Calu3 (cell line): Measurements from ENCODE around the gene RPS13. TPM values are rescaled to one million over a fixed set of nuclear protein-coding genes. Genes with fewer than 3 reads are reported as not detected.
"Not testable (repeated sequence)": the region's sequence is repeated elsewhere in the genome, so short reads cannot be mapped to it uniquely, and the experiment has no call there.

Source experiments
- BruUV-seq: library from RNA; stranded (reverse); fragments of 400-500 nt; replicated peaks from 2 replicates; lab custom pipeline; 2021; lab: Mats Ljungman, UMichigan
- CTCF ChIA-PET: fragments of 300-600 bp; sonication (Branson Sonifier 250); formaldehyde crosslinking; loops from one replicate; lab custom pipeline; 2022; ENCODE audit warnings: antibody characterized with exemption; lab: Charles Lee
- DNase-seq: peaks from one replicate; pipeline ENCODE4 v3.0.0; 2022
- H3K27ac Mint-ChIP-seq: one replicate; pipeline ENCODE4 v1.8.0; 2022; ENCODE audit warnings: mixed read lengths; ENCODE audit not compliant: unreplicated experiment
- H3K27me3 Mint-ChIP-seq: one replicate; pipeline ENCODE4 v1.8.0; 2022; ENCODE audit warnings: mixed read lengths; ENCODE audit not compliant: unreplicated experiment
- H3K36me3 Mint-ChIP-seq: one replicate; pipeline ENCODE4 v1.8.0; 2022; ENCODE audit warnings: mild to moderate bottlenecking, moderate library complexity, mixed read lengths; ENCODE audit not compliant: insufficient read depth, unreplicated experiment
- H3K4me1 Mint-ChIP-seq: one replicate; pipeline ENCODE4 v1.8.0; 2022; ENCODE audit warnings: mild to moderate bottlenecking, low read depth, mixed read lengths; ENCODE audit not compliant: unreplicated experiment
- H3K4me3 Mint-ChIP-seq: one replicate; pipeline ENCODE4 v1.8.0; 2022; ENCODE audit warnings: mild to moderate bottlenecking, low read depth, moderate library complexity, mixed read lengths; ENCODE audit not compliant: unreplicated experiment
- H3K9me3 Mint-ChIP-seq: one replicate; pipeline ENCODE4 v1.8.0; 2022; ENCODE audit warnings: low read depth, mixed read lengths; ENCODE audit not compliant: unreplicated experiment
- CTCF ChIP-seq: fragments of 200-600 bp; IDR thresholded peaks from one replicate; pipeline ENCODE4 v1.8.0; 2022; ENCODE audit warnings: antibody characterized with exemption; ENCODE audit not compliant: unreplicated experiment
- intact Hi-C: fragments of 100-400 bp; cut with micrococcal nuclease; formaldehyde crosslinking; loops from one replicate; pipeline ENCODE4 v1.10.0; 2022; ENCODE audit not compliant: unreplicated experiment
- total RNA-seq: library from RNA; stranded (reverse); gene quantifications from 2 replicates; pipeline ENCODE4 v1.2.3, GENCODE V29; 2022

The RPS13 gene
- total RNA-seq, 1 experiment from 2014 or later, result 742 TPM

- no peak for DNase-seq
- intact Hi-C loops, result loop anchor here (1.0 kb wide), 1 partner anchor 31 kb away; no protein-coding TSS in a partner anchor
- Mint-ChIP-seq H3K9me3 (peaks cover 3% of the 10 kb centered on the region), H3K36me3 (peaks cover 16% of the 10 kb centered on the region), H3K27me3 (no peaks in the 10 kb centered on the region), H3K4me1 (peaks cover 38% of the 10 kb centered on the region), H3K4me3 (no peak overlapping the region), H3K27ac (no peak overlapping the region)
- CTCF ChIA-PET, result no interaction called here
- TF ChIP-seq CTCF, result no peak
- BruUV-seq, result no TSS peak
These were observed 30.8 kb downstream of the RPS13 start for GRCh38 chr11:17046690-17047089.

GRCh38 chr11:17036666-17037658 lies 40.5 kb downstream of the RPS13 start:
- intact Hi-C loops, result loop anchor here (2.0 kb wide), 1 partner anchor 26 kb away; no protein-coding TSS in a partner anchor
- H3K9me3 Mint-ChIP-seq, result peaks cover 2% of the 10 kb centered on the region
- peaks cover 5% of the 10 kb centered on the region for H3K36me3 Mint-ChIP-seq
- no peak overlapping the region for H3K27ac Mint-ChIP-seq
- CTCF ChIA-PET, result interaction anchor here (1.8 kb wide), 1 partner anchor 26 kb away, joined by 11 read pairs; no protein-coding TSS in a partner anchor
- peak; percentile 36 for TF ChIP-seq CTCF
- peaks cover 4% of the 10 kb centered on the region for H3K4me1 Mint-ChIP-seq
- H3K27me3 Mint-ChIP-seq, result no peaks in the 10 kb centered on the region
- no peak overlapping the region for H3K4me3 Mint-ChIP-seq
- DNase-seq, result peak; percentile 51
- no TSS peak for BruUV-seq

GRCh38 chr11:17034027-17034426 lies 43.4 kb downstream of the RPS13 start:
- H3K9me3 Mint-ChIP-seq, DNase-seq, H3K27me3 Mint-ChIP-seq, H3K4me3 Mint-ChIP-seq, BruUV-seq, CTCF ChIA-PET, H3K27ac Mint-ChIP-seq, H3K36me3 Mint-ChIP-seq, intact Hi-C loops: not testable (repeated sequence)
- peaks cover 14% of the 10 kb centered on the region for H3K4me1 Mint-ChIP-seq

GRCh38 chr11:17026487-17027082 lies 50.9 kb downstream of the RPS13 start:
- TF ChIP-seq CTCF, result no peak
- CTCF ChIA-PET, result interaction anchor here (0.6 kb wide), 2 partner anchors 12 to 125 kb away, joined by 3 to 4 read pairs; no protein-coding TSS in a partner anchor
- Mint-ChIP-seq H3K4me1 (peaks cover 6% of the 10 kb centered on the region), H3K9me3 (peaks cover 3% of the 10 kb centered on the region), H3K4me3 (no peak overlapping the region), H3K27me3 (no peaks in the 10 kb centered on the region), H3K36me3 (peaks cover 14% of the 10 kb centered on the region), H3K27ac (no peak overlapping the region)
- intact Hi-C loops, result no loop called here
- BruUV-seq, result no TSS peak
- DNase-seq, result no peak
